ENCODE data around the gene STXBP6.

GRCh38 chr14:24971255-24971654, 78.7 kb downstream of the STXBP6 start:
- TF ChIP-seq CTCF (IDR thresholded peaks at IDR 0.05) (no peak), EP300 (IDR thresholded peaks at IDR 0.05; ENCODE audit: low read depth) (no peak), POLR2A (IDR thresholded peaks at IDR 0.05) (no peak), POLR2AphosphoS5 (IDR thresholded peaks at IDR 0.05) (no peak)
